HEK293T (cell line): Measurements from ENCODE around the gene NOP56.
"Not testable (repeated sequence)": the region's sequence is repeated elsewhere in the genome, so short reads cannot be mapped to it uniquely, and the experiment has no call there.

Source experiments
- CTCF ChIA-PET: fragments of 350-600 bp; formaldehyde crosslinking; extraction: SDS; loops from one replicate; lab custom pipeline; 2021; ENCODE audit warnings: antibody characterized with exemption, inconsistent platforms; lab: Yijun Ruan, JAX
- POLR2A ChIA-PET: fragments of 350-600 bp; formaldehyde crosslinking; extraction: SDS; loops from one replicate; lab custom pipeline; 2020; ENCODE audit warnings: antibody characterized with exemption, inconsistent platforms; lab: Yijun Ruan, JAX
- DNase-seq: peaks from one replicate; pipeline ENCODE4 v3.0.0; 2012; ENCODE audit warnings: mixed read lengths; ENCODE audit errors: extremely low spot score
- BHLHE40 ChIP-seq: fragments of 450-650 bp; IDR thresholded peaks from 2 replicates; pipeline ENCODE4 v1.6.1; 2016; ENCODE audit warnings: mild to moderate bottlenecking, moderate library complexity, borderline replicate concordance
- ELF4 ChIP-seq: fragments of 450-650 bp; IDR thresholded peaks from 2 replicates; pipeline ENCODE4 v1.6.1; 2017; ENCODE audit warnings: antibody characterized with exemption
- FOXA1 ChIP-seq: fragments of 450-650 bp; IDR thresholded peaks from 2 replicates; pipeline ENCODE4 v1.6.1; 2016; ENCODE audit warnings: mild to moderate bottlenecking
- FOXM1 ChIP-seq: fragments of 450-650 bp; IDR thresholded peaks from 2 replicates; pipeline ENCODE4 v1.6.1; 2017; ENCODE audit warnings: mild to moderate bottlenecking, borderline replicate concordance
- HDGF ChIP-seq: fragments of 450-650 bp; IDR thresholded peaks from 2 replicates; pipeline ENCODE4 v1.6.1; 2017; ENCODE audit warnings: antibody characterized with exemption, borderline replicate concordance
- L3MBTL2 ChIP-seq: fragments of 450-650 bp; conservative IDR thresholded peaks from 2 replicates; pipeline ENCODE4 v1.6.1; 2016; ENCODE audit warnings: mild to moderate bottlenecking
- LEF1 ChIP-seq: fragments of 450-650 bp; IDR thresholded peaks from 2 replicates; pipeline ENCODE4 v1.6.1; 2017; ENCODE audit warnings: mild to moderate bottlenecking, borderline replicate concordance
- NFRKB ChIP-seq: fragments of 450-650 bp; IDR thresholded peaks from 2 replicates; pipeline ENCODE4 v1.6.1; 2016; ENCODE audit warnings: mild to moderate bottlenecking, moderate library complexity
- SP1 ChIP-seq: fragments of 450-650 bp; IDR thresholded peaks from 2 replicates; pipeline ENCODE4 v1.6.1; 2017
- SUZ12 ChIP-seq: fragments of 450-650 bp; IDR thresholded peaks from 2 replicates; pipeline ENCODE4 v1.6.1; 2016; ENCODE audit warnings: mild to moderate bottlenecking
- TARDBP ChIP-seq: fragments of 450-650 bp; IDR thresholded peaks from 2 replicates; pipeline ENCODE4 v1.6.1; 2016
- ZNF384 ChIP-seq: fragments of 450-650 bp; IDR thresholded peaks from 2 replicates; pipeline ENCODE4 v1.6.1; 2016
- TF ChIP-seq, protein P1 (sequence below): fragments of 450-650 bp; IDR thresholded peaks from 2 replicates; pipeline ENCODE4 v1.6.1; 2016

NOP56 gene

DNA sequence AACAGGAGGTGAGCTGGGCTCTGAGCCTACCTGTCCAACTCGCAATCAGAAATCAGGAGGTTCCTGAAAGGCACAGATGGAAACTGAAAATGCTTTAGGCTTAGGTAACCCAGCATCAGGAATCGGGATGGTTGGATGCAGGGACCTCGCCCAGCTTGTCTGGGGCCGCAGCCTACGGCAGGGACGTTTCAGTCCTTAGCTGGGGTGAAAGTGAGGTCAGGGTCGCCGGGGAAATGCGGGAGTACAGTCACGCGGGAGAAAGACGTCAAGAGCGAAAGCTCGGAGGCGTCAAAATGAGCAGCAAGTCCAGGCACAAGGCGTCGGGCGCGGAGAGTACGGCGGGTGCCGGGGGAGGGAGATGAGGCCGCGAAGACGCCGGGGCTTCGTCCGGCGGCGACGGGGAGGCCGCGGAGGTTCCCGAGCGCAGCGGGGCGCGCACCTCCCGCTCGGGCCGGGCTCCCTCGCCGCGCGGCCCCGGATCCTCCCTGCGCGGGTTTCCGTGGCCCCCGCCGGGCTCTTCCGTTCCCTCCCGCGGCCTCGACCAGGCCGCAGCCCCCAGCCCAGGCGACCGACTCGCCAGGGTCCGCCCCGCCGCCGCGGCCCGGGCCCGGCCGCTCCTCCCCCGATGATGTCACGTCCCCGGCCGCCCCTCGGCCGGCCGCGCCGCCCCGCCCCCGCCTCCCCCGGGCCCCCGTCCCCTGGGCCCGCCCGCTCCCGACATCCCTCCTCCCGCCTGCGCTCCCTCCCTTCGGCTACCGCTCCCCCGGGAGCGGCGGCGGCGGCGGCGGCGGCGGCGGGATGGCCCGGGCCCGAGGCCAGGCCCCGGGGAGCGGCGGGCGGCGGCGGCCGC is 39.8 kb downstream of the NOP56 start, which contains the start of gene EBF4:
EBF4 (plus strand) TSS at position 745 of the 850 bp plus-strand sequence. CDS start 866 bp downstream, outside the sequence.
- peak; percentile 81 for DNase-seq
- TF ChIP-seq LEF1 (no peak), L3MBTL2 (peak; percentile 92)
- ChIA-PET POLR2A (no interaction called here), CTCF (interaction anchor here (1.5 kb wide), 1 partner anchor 160 kb away, joined by 4 read pairs; no protein-coding TSS in a partner anchor)

DNA sequence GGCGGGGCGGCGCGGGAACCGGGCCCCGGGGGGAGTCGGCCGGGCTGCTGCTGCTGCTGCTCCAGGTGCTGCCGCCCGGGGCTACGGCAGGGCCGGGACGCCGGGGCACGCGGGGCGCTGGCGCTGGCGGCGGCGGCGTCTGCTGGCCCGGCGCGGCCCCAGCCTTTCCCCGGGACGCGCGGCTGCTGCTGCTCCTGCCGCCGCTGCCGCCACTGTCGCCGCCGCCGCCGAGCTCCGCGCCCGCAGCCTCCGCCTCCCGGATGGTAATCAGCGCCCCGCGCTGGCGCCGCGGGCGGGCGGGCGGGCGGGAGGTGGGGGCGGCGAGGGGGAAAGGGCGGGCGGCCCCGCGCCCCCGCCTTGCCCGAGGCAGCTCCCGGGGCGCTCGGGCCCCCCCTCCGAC is 40.5 kb downstream of the NOP56 start:
- ChIA-PET CTCF (interaction anchor here (1.5 kb wide), 1 partner anchor 159 kb away, joined by 4 read pairs; no protein-coding TSS in a partner anchor), POLR2A (interaction anchor here (0.8 kb wide), 1 partner anchor 12 kb away, joined by 3 read pairs; no protein-coding TSS in a partner anchor)
- peak; percentile 36 for DNase-seq

DNA sequence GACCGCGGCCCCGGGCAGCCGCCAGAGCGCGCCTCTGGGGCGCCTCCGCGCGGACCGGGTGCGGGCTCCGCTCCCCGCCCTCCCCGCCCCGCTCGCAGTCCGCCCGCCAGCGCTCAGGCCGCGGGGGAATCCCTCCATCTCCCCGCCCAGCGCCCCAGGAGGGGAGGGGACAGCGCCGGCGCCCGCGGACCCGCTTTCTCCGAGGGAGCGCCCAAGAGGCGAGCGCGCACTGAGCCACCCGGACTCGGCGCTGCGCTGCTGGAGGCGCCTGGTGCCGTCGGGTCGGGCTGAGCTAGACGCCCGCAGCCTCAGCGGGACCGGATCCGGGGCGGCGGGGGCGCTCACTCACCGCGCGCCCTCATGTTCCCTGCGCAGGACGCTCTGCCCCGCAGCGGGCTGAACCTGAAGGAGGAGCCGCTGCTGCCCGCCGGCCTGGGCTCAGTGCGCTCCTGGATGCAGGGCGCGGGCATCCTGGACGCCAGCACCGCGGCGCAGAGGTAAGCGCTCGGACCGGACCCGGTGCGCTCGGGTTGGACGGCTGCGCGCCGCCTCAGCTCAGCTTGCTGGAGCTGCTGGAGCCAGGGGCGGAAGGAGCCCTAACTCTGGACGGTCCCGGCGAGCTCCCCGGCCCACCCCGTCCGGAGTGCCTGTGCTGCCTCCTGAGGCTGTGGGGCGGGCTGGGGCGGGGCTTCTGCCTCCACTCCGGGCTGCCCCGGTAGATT is 41.0 kb downstream of the NOP56 start:
- DNase-seq, result peak; percentile 52
- TF ChIP-seq NFRKB, result no peak
- no peak for TF ChIP-seq HDGF
- no peak for TF ChIP-seq SP1
- CTCF ChIA-PET, result interaction anchor here (1.5 kb wide), 1 partner anchor 159 kb away, joined by 4 read pairs; no protein-coding TSS in a partner anchor
- POLR2A ChIA-PET, result interaction anchor here (0.8 to 1.6 kb wide), 2 partner anchors 11 to 29 kb away, joined by 3 read pairs; partner anchors contain the start of gene IDH3B

More for the DNA sequence above, 40.5 kb downstream of the NOP56 start:
- TF ChIP-seq L3MBTL2, result no peak
- no peak for TF ChIP-seq SUZ12
- TF ChIP-seq ZNF384, result no peak
- TF ChIP-seq BHLHE40, result no peak
- no peak for TF ChIP-seq LEF1

DNA sequence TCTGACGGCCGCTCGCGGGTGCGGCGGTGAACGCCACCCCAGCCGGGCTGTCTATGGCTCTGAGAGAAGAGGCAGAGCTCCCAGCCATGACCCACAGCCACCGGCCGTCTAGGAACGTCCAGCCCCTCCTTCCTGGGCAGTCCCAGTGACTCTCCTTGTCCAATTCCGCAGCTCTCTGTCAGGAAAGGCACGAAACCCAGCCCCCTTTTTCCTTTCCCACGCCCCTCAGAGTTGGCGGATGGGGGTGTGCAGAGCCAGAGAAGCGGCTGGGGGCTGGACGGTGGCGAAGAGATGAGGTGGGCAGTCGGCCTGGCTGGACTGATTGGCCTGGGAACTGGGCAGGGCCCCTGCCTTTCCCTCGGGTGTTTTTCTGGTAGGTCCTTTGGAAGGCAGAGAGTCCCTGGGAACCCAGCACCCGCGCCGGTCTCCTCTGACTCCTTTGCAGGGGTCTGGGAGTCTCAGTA is 41.6 kb downstream of the NOP56 start:
- TF ChIP-seq LEF1 (no peak), FOXA1 (no peak)
- POLR2A ChIA-PET, result interaction anchor here (1.6 kb wide), 1 partner anchor 30 kb away, joined by 3 read pairs; the partner anchor contains the start of gene IDH3B
- no peak for DNase-seq
- CTCF ChIA-PET, result interaction anchor here (1.5 kb wide), 1 partner anchor 158 kb away, joined by 4 read pairs; no protein-coding TSS in a partner anchor

DNA sequence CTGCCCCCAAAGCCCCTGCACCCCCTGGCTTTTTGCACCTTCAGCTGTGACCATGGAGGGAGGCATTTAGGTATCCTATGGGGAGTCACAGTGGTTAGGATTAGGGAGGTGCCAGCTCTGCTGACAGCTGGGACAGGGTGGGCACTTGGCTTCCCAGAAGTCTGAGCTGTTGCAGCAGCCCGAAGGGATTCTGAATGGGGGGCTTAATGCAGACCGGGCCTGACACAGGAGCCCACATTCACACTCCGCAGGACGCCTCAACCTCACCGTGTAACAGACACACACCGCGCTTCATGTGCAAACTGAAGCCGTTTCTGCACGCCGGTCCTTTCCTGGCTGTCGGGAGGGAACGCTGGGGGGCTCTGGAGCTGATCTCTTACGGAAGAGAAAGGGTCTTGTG is 42.1 kb downstream of the NOP56 start:
- no peak for DNase-seq
- CTCF ChIA-PET, result no interaction called here
- POLR2A ChIA-PET, result interaction anchor here (1.6 kb wide), 1 partner anchor 30 kb away, joined by 3 read pairs; the partner anchor contains the start of gene IDH3B
- TF ChIP-seq SUZ12, result no peak
- TF ChIP-seq BHLHE40, result no peak
- no peak for TF ChIP-seq TARDBP
- TF ChIP-seq ELF4, result no peak
- TF ChIP-seq FOXM1, result no peak
- TF ChIP-seq FOXA1, result no peak
- TF ChIP-seq L3MBTL2, result no peak
- TF ChIP-seq NFRKB, result no peak

DNA sequence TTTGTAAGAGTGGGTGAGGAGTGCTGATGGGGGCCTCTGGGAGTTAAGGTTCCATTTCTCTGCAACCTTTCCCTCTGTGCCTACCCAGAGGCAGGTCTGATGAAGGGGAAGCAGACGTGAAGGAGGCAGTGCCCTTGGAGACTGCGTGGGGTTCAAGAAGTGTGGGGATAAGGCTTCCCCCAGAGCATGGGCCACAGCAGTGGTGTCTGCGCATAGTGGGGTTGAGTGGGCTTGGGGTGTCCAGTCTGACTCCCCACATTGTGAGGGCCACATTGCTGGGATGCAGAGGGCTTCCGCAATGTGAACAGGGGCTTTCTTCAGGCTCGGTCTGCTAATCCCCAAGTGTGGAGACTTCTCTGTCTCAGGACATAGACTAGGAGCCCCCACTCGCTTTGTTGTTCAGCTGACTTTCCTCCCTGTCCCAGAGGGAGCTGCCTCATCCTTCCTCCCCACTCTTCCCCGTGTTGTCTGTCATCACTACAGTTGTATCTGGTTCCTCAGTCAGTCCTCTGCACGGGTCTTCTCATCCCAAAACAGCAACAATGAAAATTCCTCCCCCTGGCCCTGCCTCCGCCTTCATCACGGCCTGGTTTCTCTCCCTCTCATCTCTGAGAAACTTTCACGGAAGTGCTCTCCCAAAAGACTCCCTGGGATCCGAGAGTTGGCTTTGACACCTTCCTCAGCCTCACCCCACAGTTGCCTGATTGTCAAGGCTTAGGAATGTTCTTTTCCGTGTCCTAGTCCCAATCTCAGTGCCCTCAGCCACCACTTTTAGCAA is 43.0 kb downstream of the NOP56 start:
- ChIA-PET POLR2A (interaction anchor here (1.6 kb wide), 1 partner anchor 31 kb away, joined by 3 read pairs; the partner anchor contains the start of gene IDH3B), CTCF (interaction anchor here (1.0 kb wide), 1 partner anchor 48 kb away, joined by 3 read pairs; no protein-coding TSS in a partner anchor)
- no peak for DNase-seq
- no peak for TF ChIP-seq BHLHE40
- TF ChIP-seq, protein P1, sequence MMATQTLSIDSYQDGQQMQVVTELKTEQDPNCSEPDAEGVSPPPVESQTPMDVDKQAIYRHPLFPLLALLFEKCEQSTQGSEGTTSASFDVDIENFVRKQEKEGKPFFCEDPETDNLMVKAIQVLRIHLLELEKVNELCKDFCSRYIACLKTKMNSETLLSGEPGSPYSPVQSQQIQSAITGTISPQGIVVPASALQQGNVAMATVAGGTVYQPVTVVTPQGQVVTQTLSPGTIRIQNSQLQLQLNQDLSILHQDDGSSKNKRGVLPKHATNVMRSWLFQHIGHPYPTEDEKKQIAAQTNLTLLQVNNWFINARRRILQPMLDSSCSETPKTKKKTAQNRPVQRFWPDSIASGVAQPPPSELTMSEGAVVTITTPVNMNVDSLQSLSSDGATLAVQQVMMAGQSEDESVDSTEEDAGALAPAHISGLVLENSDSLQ, result no peak
- TF ChIP-seq FOXA1, result no peak

DNA sequence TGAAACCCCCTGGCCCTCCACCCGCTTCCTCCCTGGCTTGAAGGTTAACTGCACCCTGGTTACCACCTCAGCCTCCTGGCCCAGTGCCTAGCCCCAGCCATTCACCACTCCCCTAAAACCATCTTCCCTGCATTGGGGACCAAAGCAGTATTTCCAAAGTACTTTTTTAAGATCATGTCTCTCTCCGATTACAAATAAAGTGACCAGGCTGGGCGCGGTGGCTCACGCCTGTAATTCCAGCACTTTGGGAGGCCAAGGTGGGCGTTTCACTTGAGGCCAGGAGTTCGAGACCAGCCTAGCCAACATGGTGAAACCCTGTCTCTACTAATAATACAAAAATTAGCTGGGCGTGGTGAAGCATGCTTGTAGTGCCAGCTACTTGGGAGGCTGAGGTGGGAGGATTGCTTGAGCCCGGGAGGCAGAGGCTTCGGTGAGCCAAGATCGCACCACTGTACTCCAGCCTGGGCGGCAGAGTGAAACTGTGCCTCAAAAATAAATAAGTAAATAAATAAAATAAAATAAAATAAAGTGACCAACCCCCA is 43.6 kb downstream of the NOP56 start:
- POLR2A ChIA-PET, DNase-seq: not testable (repeated sequence)
- CTCF ChIA-PET, result interaction anchor here (1.0 kb wide), 1 partner anchor 47 kb away, joined by 3 read pairs; no protein-coding TSS in a partner anchor

DNA sequence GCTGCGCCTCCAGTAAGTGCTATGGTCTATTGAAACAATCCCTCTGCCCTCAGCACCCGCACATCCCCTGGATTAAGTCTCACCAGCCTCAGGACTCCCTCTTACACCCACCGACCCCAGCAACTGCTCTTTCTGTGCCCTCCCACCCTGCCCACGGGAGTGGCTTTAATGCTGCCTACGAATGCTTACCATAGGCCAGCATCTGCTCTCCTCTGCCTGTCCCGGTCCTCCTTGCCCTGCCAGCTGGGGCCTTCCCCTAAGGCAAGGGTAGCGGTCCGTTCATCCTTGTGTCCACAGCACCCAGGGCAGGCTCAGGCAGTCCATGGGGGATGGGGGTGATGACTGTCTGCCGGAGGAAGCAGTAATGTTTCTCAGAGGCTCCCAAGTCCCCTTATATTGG is 44.2 kb downstream of the NOP56 start:
- CTCF ChIA-PET, result no interaction called here

More for the DNA sequence above, 44.2 kb downstream of the NOP56 start:
- DNase-seq, result no peak
- POLR2A ChIA-PET, result no interaction called here
- TF ChIP-seq FOXA1 (no peak), SUZ12 (no peak), NFRKB (no peak), TARDBP (no peak), ZNF384 (no peak), SP1 (no peak)
